AG09319 (cell line): ENCODE data around the gene TBC1D22A.

Experiments used
- DNase-seq: peaks from one replicate; pipeline ENCODE4 v3.0.0-alpha.2; 2010; ENCODE audit warnings: low read depth; ENCODE audit errors: extremely low read depth
- CTCF ChIP-seq: IDR thresholded peaks from 2 replicates; pipeline ENCODE4 v1.5.1; 2011; ENCODE audit warnings: low read depth, mild to moderate bottlenecking, inconsistent platforms, low read length, moderate library complexity

The TBC1D22A gene

DNA sequence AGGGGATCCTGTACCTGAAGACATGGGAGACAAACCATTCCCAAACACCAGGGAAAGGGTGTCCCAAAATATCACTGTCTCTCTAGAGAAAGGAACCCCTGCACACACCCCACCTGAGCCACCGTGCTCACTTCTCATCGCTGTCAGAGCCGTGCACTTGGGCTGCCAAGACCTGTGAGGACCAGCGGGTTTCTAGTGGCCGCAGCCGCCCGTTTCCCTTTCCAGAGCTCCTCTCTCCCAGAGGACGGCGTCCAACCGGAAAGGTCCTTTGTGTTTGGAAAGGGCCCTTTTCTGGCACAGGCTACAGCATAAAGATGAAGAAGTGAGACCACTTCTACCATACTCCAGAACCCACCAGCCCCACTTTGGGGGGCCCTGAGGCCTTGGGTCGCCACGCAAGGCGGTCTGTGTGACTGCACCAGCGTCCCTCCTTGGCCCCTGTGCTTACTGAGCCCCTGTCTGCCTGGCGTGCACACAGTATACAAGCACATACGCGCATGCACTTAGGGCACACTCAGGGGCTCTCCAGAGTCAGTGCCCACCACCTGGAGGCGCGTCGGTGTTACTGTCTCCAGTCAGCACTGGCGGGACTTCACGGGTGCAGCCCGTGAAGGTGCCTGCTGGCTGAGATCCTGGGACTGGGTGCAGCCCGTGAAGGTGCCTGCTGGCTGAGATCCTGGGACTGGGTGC lies 381.8 kb downstream of the TBC1D22A start:
- DNase-seq = no peak
- TF ChIP-seq CTCF = no peak

GRCh38 chr22:47144791-47145425 lies 382.5 kb downstream of the TBC1D22A start:
- DNase-seq = no peak
- TF ChIP-seq CTCF = no peak

GRCh38 chr22:47145883-47146282 lies 383.4 kb downstream of the TBC1D22A start:
- no peak for DNase-seq
- TF ChIP-seq CTCF = no peak

DNA sequence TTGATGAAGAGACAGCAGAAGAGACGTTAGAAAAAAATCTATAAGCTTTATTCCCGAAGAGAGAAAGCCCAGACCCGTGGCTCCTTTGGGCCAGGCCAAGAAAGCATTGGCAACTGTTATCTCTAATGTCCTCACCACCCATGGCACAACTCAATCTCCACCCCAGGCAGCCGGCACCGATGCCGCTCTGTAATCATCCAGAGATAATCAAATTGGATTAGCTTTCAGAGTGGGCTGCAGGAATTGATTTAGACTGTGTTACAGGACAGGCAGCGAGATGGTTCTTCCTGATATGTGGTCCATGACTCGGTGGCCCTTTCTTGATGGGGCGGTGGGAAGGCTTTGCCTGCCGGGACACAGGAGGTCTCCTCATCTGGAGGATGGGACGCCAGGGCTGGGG lies 383.9 kb downstream of the TBC1D22A start:
- no peak for TF ChIP-seq CTCF
- DNase-seq = no peak

DNA sequence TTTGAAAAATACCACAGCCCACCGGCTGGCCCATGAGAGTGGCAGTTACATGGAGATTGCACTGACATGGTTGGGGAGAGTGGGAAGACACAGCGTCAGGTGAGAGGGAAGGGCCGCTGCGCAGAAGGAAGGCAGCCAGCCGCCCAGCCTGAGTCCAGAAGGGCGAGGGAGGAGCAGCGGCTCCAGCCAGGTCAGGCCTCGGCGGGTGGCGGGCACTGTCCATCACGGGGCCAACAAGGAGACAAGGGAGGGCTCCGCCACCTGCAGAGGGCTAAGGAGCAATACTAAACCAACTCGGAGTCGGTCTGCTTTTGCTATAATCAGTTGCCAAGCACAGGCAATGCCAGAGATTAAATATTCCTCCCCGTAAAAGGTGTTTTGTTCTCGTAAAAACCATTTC lies 384.5 kb downstream of the TBC1D22A start:
- TF ChIP-seq CTCF = no peak
- no peak for DNase-seq

DNA sequence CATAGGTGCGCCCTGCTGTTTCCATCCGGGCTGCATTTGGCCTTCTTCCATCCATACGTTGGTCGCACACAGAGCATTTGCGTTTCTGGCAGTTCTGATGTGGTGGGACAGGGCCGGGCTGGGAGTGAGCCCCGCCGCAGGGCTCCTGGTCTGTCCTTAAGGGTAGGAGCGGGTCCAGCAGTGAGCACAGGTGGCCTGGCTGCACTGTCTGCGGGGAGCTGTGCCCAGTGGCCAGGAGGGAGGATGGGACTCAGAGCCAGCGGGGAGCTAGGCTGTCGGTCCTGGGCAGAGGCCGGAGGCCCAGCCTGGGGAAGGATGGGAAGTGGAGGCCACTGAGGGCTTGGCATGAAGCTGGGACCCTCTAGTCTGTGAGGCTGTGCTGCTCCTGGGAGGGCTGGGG lies 385.1 kb downstream of the TBC1D22A start:
- DNase-seq = no peak
- TF ChIP-seq CTCF = no peak

DNA sequence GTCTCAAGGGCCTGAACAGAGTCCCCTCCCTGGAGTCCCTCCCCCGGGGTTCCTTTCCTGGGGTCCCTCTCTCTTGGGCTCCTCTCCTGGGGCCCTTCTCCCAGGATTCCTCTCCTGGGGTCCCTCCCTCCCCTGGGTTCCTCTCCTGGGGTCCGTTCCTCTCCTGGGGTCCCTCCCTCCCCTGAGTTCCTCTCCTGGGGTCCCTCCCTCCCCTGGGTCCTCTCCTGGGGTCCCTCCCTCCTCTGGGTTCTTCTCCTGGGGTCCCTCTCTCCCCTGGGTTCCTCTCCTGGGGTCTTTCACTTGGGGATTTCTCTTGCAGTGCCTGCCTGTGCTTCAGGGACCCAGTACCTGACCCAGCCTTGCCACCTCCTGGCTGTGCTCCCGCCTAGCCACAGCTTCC lies 386.1 kb downstream of the TBC1D22A start:
- DNase-seq = no peak
- TF ChIP-seq CTCF = no peak
